ENCODE measurements around the gene VCAN. TPM values are rescaled to one million over a fixed set of nuclear protein-coding genes. Genes with fewer than 3 reads are reported as not detected.

VCAN gene
- total RNA-seq, 1 donor from 2014 or later = 67.5 TPM

- Mint-ChIP-seq H3K27ac (ENCODE audit: unreplicated experiment) (no peak overlapping the region), H3K9me3 (ENCODE audit: unreplicated experiment) (no peaks in the 10 kb centered on the region), H3K4me1 (ENCODE audit: unreplicated experiment) (peaks cover 9% of the 10 kb centered on the region), H3K27me3 (ENCODE audit: unreplicated experiment) (no peaks in the 10 kb centered on the region), H3K36me3 (ENCODE audit: unreplicated experiment) (peaks cover 12% of the 10 kb centered on the region), H3K4me3 (ENCODE audit: unreplicated experiment) (no peak overlapping the region)
- TF ChIP-seq CTCF (IDR thresholded peaks at IDR 0.05) = no peak
- no peak for DNase-seq (ENCODE audit: extremely low spot score, unreplicated experiment)
Measured at GRCh38 chr5:83549076-83549475, 77.5 kb downstream of the VCAN start.

GRCh38 chr5:83549674-83550073, 78.1 kb downstream of the VCAN start:
- Mint-ChIP-seq H3K36me3 (ENCODE audit: unreplicated experiment) (peaks cover 16% of the 10 kb centered on the region), H3K27ac (ENCODE audit: unreplicated experiment) (no peak overlapping the region), H3K27me3 (ENCODE audit: unreplicated experiment) (no peaks in the 10 kb centered on the region), H3K4me1 (ENCODE audit: unreplicated experiment) (peaks cover 9% of the 10 kb centered on the region), H3K9me3 (ENCODE audit: unreplicated experiment) (no peaks in the 10 kb centered on the region), H3K4me3 (ENCODE audit: unreplicated experiment) (no peak overlapping the region)
- no peak for DNase-seq (ENCODE audit: extremely low spot score, unreplicated experiment)
- no peak for TF ChIP-seq CTCF (IDR thresholded peaks at IDR 0.05)

GRCh38 chr5:83551821-83552220, 80.3 kb downstream of the VCAN start:
- no peaks in the 10 kb centered on the region for H3K27me3 Mint-ChIP-seq (ENCODE audit: unreplicated experiment)
- no peak overlapping the region for H3K27ac Mint-ChIP-seq (ENCODE audit: unreplicated experiment)
- H3K4me3 Mint-ChIP-seq (ENCODE audit: unreplicated experiment) = no peak overlapping the region
- DNase-seq (ENCODE audit: extremely low spot score, unreplicated experiment) = no peak
- H3K4me1 Mint-ChIP-seq (ENCODE audit: unreplicated experiment) = peaks cover 9% of the 10 kb centered on the region
- no peak for TF ChIP-seq CTCF (IDR thresholded peaks at IDR 0.05)
- H3K9me3 Mint-ChIP-seq (ENCODE audit: unreplicated experiment) = no peaks in the 10 kb centered on the region
- H3K36me3 Mint-ChIP-seq (ENCODE audit: unreplicated experiment) = peaks cover 17% of the 10 kb centered on the region

- peaks cover 15% of the 10 kb centered on the region for H3K36me3 Mint-ChIP-seq (ENCODE audit: unreplicated experiment)
- no peaks in the 10 kb centered on the region for H3K27me3 Mint-ChIP-seq (ENCODE audit: unreplicated experiment)
- no peak for DNase-seq (ENCODE audit: extremely low spot score, unreplicated experiment)
- no peak overlapping the region for H3K27ac Mint-ChIP-seq (ENCODE audit: unreplicated experiment)
- no peaks in the 10 kb centered on the region for H3K9me3 Mint-ChIP-seq (ENCODE audit: unreplicated experiment)
- peaks cover 9% of the 10 kb centered on the region for H3K4me1 Mint-ChIP-seq (ENCODE audit: unreplicated experiment)
- no peak for TF ChIP-seq CTCF (IDR thresholded peaks at IDR 0.05)
- H3K4me3 Mint-ChIP-seq (ENCODE audit: unreplicated experiment) = no peak overlapping the region
Measured at GRCh38 chr5:83552275-83552674, 80.7 kb downstream of the VCAN start.

- TF ChIP-seq CTCF (IDR thresholded peaks at IDR 0.05) = no peak
- Mint-ChIP-seq H3K4me1 (ENCODE audit: unreplicated experiment) (peaks cover 9% of the 10 kb centered on the region), H3K4me3 (ENCODE audit: unreplicated experiment) (no peak overlapping the region), H3K27ac (ENCODE audit: unreplicated experiment) (no peak overlapping the region), H3K27me3 (ENCODE audit: unreplicated experiment) (no peaks in the 10 kb centered on the region), H3K36me3 (ENCODE audit: unreplicated experiment) (peaks cover 12% of the 10 kb centered on the region), H3K9me3 (ENCODE audit: unreplicated experiment) (no peaks in the 10 kb centered on the region)
- no peak for DNase-seq (ENCODE audit: extremely low spot score, unreplicated experiment)
Measured at GRCh38 chr5:83553000-83553486, 81.5 kb downstream of the VCAN start.

All from osteocyte (in vitro differentiated cells).